H1 (cell line): ENCODE results near the gene CDK15. TPM values are rescaled to one million over a fixed set of nuclear protein-coding genes. Genes with fewer than 3 reads are reported as not detected.

ENCODE experiments used
- CTCF ChIA-PET: fragments of 300-600 bp; sonication (Branson Sonifier 250); formaldehyde crosslinking; loops from one replicate; lab custom pipeline; 2021; ENCODE audit not compliant: partially characterized antibody; lab: Charles Lee
- POLR2A ChIA-PET: fragments of 300-600 bp; sonication (Branson Sonifier 250); formaldehyde crosslinking; loops from one replicate; lab custom pipeline; 2021; ENCODE audit warnings: inconsistent platforms; ENCODE audit not compliant: partially characterized antibody; lab: Charles Lee
- DNase-seq, 2 experiments: peaks; one replicate each; pipeline versions ENCODE4 v3.0.0 to v3.0.0-alpha.2; 2010 to 2022; ENCODE audit warnings: low spot score in 2 of 2, low read depth in 1 of 2, mixed read lengths in 1 of 2
- FAIRE-seq: peaks from 2 replicates; lab custom pipeline; 2011; peaks lifted over from hg19 to GRCh38; lab: Jason Lieb, UNC
- H2AFZ ChIP-seq: 2 replicates; pipeline ENCODE4 v1.8.1; 2012; ENCODE audit warnings: low read length, inconsistent platforms
- H2AK5ac ChIP-seq: 2 replicates; pipeline ENCODE4 v1.6.1; 2013; ENCODE audit warnings: low read depth, low read length
- H2BK120ac ChIP-seq: replicated peaks from 2 replicates; pipeline ENCODE3; 2013; ENCODE audit warnings: low read depth, low read length, inconsistent platforms
- H2BK12ac ChIP-seq: 2 replicates; pipeline ENCODE4 v1.6.1; 2013; ENCODE audit warnings: low read depth, low read length
- H2BK15ac ChIP-seq: 2 replicates; pipeline ENCODE4 v1.6.1; 2013; ENCODE audit warnings: low read length
- H2BK20ac ChIP-seq: 2 replicates; pipeline ENCODE4 v1.6.1; 2013; ENCODE audit warnings: low read length
- H2BK5ac ChIP-seq: 2 replicates; pipeline ENCODE4 v1.6.1; 2013; ENCODE audit warnings: low read depth, low read length
- H3K14ac ChIP-seq: 2 replicates; pipeline ENCODE4 v1.6.1; 2013; ENCODE audit warnings: inconsistent platforms; ENCODE audit not compliant: insufficient read length
- H3K18ac ChIP-seq: 2 replicates; pipeline ENCODE4 v1.6.1; 2013; ENCODE audit warnings: low read length; ENCODE audit errors: extremely low read depth
- H3K23ac ChIP-seq: 2 replicates; pipeline ENCODE4 v1.6.1; 2013; ENCODE audit warnings: inconsistent platforms; ENCODE audit not compliant: insufficient read length
- H3K23me2 ChIP-seq: 2 replicates; pipeline ENCODE4 v1.6.1; 2013; ENCODE audit warnings: low read depth, low read length
- H3K27ac ChIP-seq: 2 replicates; pipeline ENCODE4 v1.6.1; 2011; ENCODE audit warnings: low read depth, low read length, inconsistent platforms
- H3K27me3 ChIP-seq, 4 experiments: replicated peaks in 1 of 4; 1 replicate in 1 of 4; 2 replicates in 3 of 4; pipeline versions ENCODE4 v1.6.1 to v1.8.1; 2011 to 2013; ENCODE audit warnings: low read length in 3 of 4, mild to moderate bottlenecking in 3 of 4, inconsistent platforms in 2 of 4, mixed read lengths in 2 of 4, moderate library complexity in 1 of 4; ENCODE audit not compliant: control insufficient read depth in 3 of 4, insufficient read depth in 3 of 4; ENCODE audit errors: extremely low read depth in 1 of 4
- H3K36me3 ChIP-seq, 4 experiments: 2 replicates each; pipeline versions ENCODE4 v1.6.1 to v1.8.1; 2011 to 2013; ENCODE audit warnings: mild to moderate bottlenecking in 4 of 4, low read length in 3 of 4, moderate library complexity in 2 of 4, control low read depth in 1 of 4, inconsistent platforms in 1 of 4; ENCODE audit not compliant: insufficient read depth in 4 of 4, control insufficient read depth in 2 of 4
- H3K4ac ChIP-seq: replicated peaks from 2 replicates; pipeline ENCODE3; 2013; ENCODE audit warnings: low read length, low read depth, mixed read lengths, inconsistent platforms; ENCODE audit not compliant: insufficient read length
- H3K4me1 ChIP-seq, 4 experiments: replicated peaks in 1 of 4; 1 replicate in 1 of 4; 2 replicates in 3 of 4; pipeline versions ENCODE4 v1.6.1 to v1.8.1; 2011 to 2013; ENCODE audit warnings: low read length in 3 of 4, inconsistent platforms in 2 of 4, mixed read lengths in 1 of 4; ENCODE audit not compliant: insufficient read depth in 4 of 4, control insufficient read depth in 3 of 4
- H3K4me2 ChIP-seq, 2 experiments: 2 replicates each; pipeline versions ENCODE4 v1.6.1 to v1.8.1; 2011 to 2013; ENCODE audit warnings: low read depth in 2 of 2, low read length in 2 of 2, control low read depth in 1 of 2, inconsistent platforms in 1 of 2, mild to moderate bottlenecking in 1 of 2; ENCODE audit not compliant: insufficient read depth in 1 of 2
- H3K4me3 ChIP-seq, 4 experiments: fragments of 200-600, 300-600 bp in 1 of 4; sonication (generic), shearing (Covaris generic), sonication (Bioruptor Twin) in 1 of 4; 2 replicates each; pipeline versions ENCODE4 v1.5.1 to v1.8.1; 2011 to 2016; ENCODE audit warnings: low read length in 4 of 4, low read depth in 3 of 4, control low read depth in 2 of 4, inconsistent platforms in 2 of 4, mild to moderate bottlenecking in 2 of 4, mixed read lengths in 1 of 4, moderate library complexity in 1 of 4; ENCODE audit not compliant: insufficient read depth in 2 of 4; ENCODE audit errors: extremely low read depth in 1 of 4
- H3K56ac ChIP-seq: replicated peaks from 2 replicates; pipeline ENCODE3; 2013; ENCODE audit warnings: low read depth, mild to moderate bottlenecking, mixed read lengths, low read length, inconsistent platforms; ENCODE audit not compliant: insufficient read length
- H3K79me1 ChIP-seq: 2 replicates; pipeline ENCODE4 v1.6.1; 2013; ENCODE audit warnings: low read depth, low read length, control low read depth
- H3K79me2 ChIP-seq, 2 experiments: 2 replicates each; pipeline versions ENCODE4 v1.6.1 to v1.8.1; 2012 to 2013; ENCODE audit warnings: low read length in 2 of 2, mild to moderate bottlenecking in 2 of 2, inconsistent platforms in 1 of 2; ENCODE audit not compliant: insufficient read depth in 2 of 2, control insufficient read depth in 1 of 2
- H3K9ac ChIP-seq, 4 experiments: replicated peaks in 1 of 4; 1 replicate in 1 of 4; 2 replicates in 3 of 4; pipeline versions ENCODE4 v1.6.1 to v1.8.1; 2011 to 2013; ENCODE audit warnings: low read depth in 3 of 4, low read length in 3 of 4, control low read depth in 2 of 4, mild to moderate bottlenecking in 2 of 4, moderate library complexity in 2 of 4, inconsistent platforms in 1 of 4; ENCODE audit errors: extremely low read depth in 1 of 4
- H3K9me3 ChIP-seq, 2 experiments: 2 replicates each; pipeline versions ENCODE4 v1.6.1 to v1.8.1; 2012 to 2013; ENCODE audit warnings: mild to moderate bottlenecking in 2 of 2, moderate library complexity in 2 of 2, control low read depth in 1 of 2, inconsistent platforms in 1 of 2, low read depth in 1 of 2, low read length in 1 of 2, mixed read lengths in 1 of 2; ENCODE audit not compliant: insufficient read depth in 2 of 2
- H4K20me1 ChIP-seq, 2 experiments: replicated peaks in 1 of 2; 2 replicates each; pipeline versions ENCODE3 to v1.8.1; 2011 to 2013; ENCODE audit warnings: inconsistent platforms in 2 of 2, low read length in 2 of 2, mild to moderate bottlenecking in 1 of 2; ENCODE audit not compliant: insufficient read depth in 2 of 2, control insufficient read depth in 1 of 2
- H4K5ac ChIP-seq: 2 replicates; pipeline ENCODE4 v1.6.1; 2013; ENCODE audit warnings: low read length, low read depth, mixed read lengths, inconsistent platforms; ENCODE audit not compliant: insufficient read length
- H4K8ac ChIP-seq: 2 replicates; pipeline ENCODE4 v1.8.0; 2013; ENCODE audit warnings: mild to moderate bottlenecking, moderate library complexity, low read length, inconsistent platforms; ENCODE audit not compliant: insufficient read depth; ENCODE audit errors: extremely low read depth
- H4K91ac ChIP-seq: replicated peaks from 2 replicates; pipeline ENCODE3; 2013; ENCODE audit warnings: low read length, mixed read lengths, inconsistent platforms; ENCODE audit not compliant: insufficient read length
- ATF2 ChIP-seq: IDR thresholded peaks from 2 replicates; pipeline ENCODE4 v1.6.1; 2012; ENCODE audit warnings: low read length, inconsistent platforms
- BRCA1 ChIP-seq: IDR thresholded peaks from 2 replicates; pipeline ENCODE4 v1.6.1; 2012; ENCODE audit warnings: low read depth, low read length, improper control_type of control experiment
- CHD1 ChIP-seq: IDR thresholded peaks from 2 replicates; pipeline ENCODE4 v1.6.1; 2012; ENCODE audit warnings: low read depth, low read length, improper control_type of control experiment
- CHD2 ChIP-seq: IDR thresholded peaks from 2 replicates; pipeline ENCODE4 v1.6.1; 2012; ENCODE audit warnings: low read length, improper control_type of control experiment
- E2F6 ChIP-seq: IDR thresholded peaks from 2 replicates; pipeline ENCODE4 v1.6.1; 2012; ENCODE audit warnings: inconsistent platforms
- EZH2 ChIP-seq: fragments of 200-600 bp; sonication (generic); IDR thresholded peaks from 2 replicates; pipeline ENCODE4 v1.7.1; 2012; ENCODE audit warnings: low read depth, mild to moderate bottlenecking, moderate library complexity, low read length, inconsistent platforms; ENCODE audit not compliant: severe bottlenecking
- FOSL1 ChIP-seq: IDR thresholded peaks from 2 replicates; pipeline ENCODE4 v1.6.1; 2011; ENCODE audit warnings: mild to moderate bottlenecking, low read depth, low read length, moderate library complexity; ENCODE audit not compliant: insufficient read depth
- SAP30 ChIP-seq: fragments of 300-600 bp; sonication (generic); IDR thresholded peaks from 2 replicates; pipeline ENCODE4 v1.7.1; 2012; ENCODE audit warnings: low read length, moderate library complexity, mild to moderate bottlenecking, inconsistent platforms; ENCODE audit not compliant: insufficient read depth, insufficient replicate concordance
- SUZ12 ChIP-seq: fragments of 200-600 bp; sonication (generic); IDR thresholded peaks from 2 replicates; pipeline ENCODE4 v1.6.1; 2012; ENCODE audit warnings: mild to moderate bottlenecking, inconsistent platforms, low read length, moderate library complexity, mixed read lengths
- WGBS, 2 experiments: shearing (Covaris generic) in 1 of 2; methylation state at CpG; one replicate each; pipeline versions ENCODE4 v1.1.6 to v1.1.7; 2013 to 2015; ENCODE audit warnings: low lambda C conversion rate in 2 of 2, mixed read lengths in 2 of 2, inconsistent platforms in 1 of 2, low coverage in 1 of 2, missing lambda C conversion rate in 1 of 2; ENCODE audit not compliant: insufficient replicate concordance in 2 of 2, insufficient coverage in 1 of 2, insufficient read length in 1 of 2; ENCODE audit errors: extremely low coverage in 1 of 2, missing lambda C conversion rate in 1 of 2; 5-methylcytosine and 5-hydroxymethylcytosine counted together
- polyA plus RNA-seq, 7 experiments: library from polyadenylated mRNA; depleted of rRNA in 3 of 7; stranded (reverse) in 5 of 7; unstranded in 2 of 7; fragments of >200 nt in 5 of 7; fragments of 200-250 nt in 2 of 7; gene quantifications; 1 replicate in 5 of 7; 2 replicates in 1 of 7; 4 replicates in 1 of 7; pipeline versions ENCODE4 v1.2.1 to v1.2.3, GENCODE V29; 2011 to 2013; ENCODE audit warnings: missing spikeins in 2 of 7, mixed read lengths in 2 of 7
- total RNA-seq: library from RNA; stranded (reverse); fragmentation: NEBNext Ultra II Directional; extraction: Animal tissue kit (Norgen Biotek cat#: 25700); gene quantifications from 2 replicates; pipeline ENCODE4 v1.2.1, GENCODE V29; 2021

Gene CDK15
- total and polyA plus RNA-seq, 2 of the 8 experiments (the other 6 are each of a cell fraction or from before 2014, with no cell fraction given) = 0.03 TPM; not detected in 1

DNA sequence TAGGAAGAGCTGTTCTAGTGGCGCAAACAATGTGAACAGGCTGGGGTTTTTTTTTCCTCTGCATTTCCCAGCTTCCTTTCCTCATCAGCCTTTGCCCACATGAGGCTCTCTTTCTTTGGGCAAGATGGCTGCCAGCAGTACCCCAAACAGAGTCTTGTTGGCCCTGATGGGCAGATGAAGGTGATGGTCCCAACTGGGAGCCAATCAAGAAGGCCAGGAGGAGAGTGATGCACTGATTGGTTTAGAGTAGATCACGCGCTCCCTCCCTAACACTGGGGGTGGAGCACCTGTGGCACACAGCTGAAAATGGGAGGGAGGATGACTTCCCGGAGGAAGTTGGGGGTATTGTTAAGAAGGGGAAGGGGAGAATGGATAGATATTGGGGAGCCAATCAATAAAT is 131.0 kb downstream of the CDK15 start:
- Histone ChIP-seq H3K4me3 (no peak overlapping the region), H3K23me2 (no peaks in the 10 kb centered on the region), H3K14ac (no peak overlapping the region), H3K18ac (no peak overlapping the region), H4K91ac (no peak overlapping the region), H3K27ac (no peak overlapping the region), H3K9me3 (0 out of 4 replicates have a peak, but pooled peaks cover 0 to 4% of the 10 kb centered on the region in 2 experiments), H2BK15ac (no peak overlapping the region), H2BK5ac (no peak overlapping the region), H2BK20ac (no peak overlapping the region), H2AK5ac (no peak overlapping the region), H4K20me1 (no peaks in the 10 kb centered on the region), H3K9ac (no peak overlapping the region), H3K4me2 (no peak overlapping the region), H3K56ac (no peak overlapping the region), H3K4me1 (peaks cover 0 to 16% (median 8%) of the 10 kb centered on the region in 4 experiments; a peak in 4 of 7 replicates), H2AFZ (no peak overlapping the region), H3K23ac (no peak overlapping the region), H3K79me1 (no peaks in the 10 kb centered on the region), H2BK12ac (no peak overlapping the region), H3K36me3 (no peaks in the 10 kb centered on the region), H4K8ac (no peak overlapping the region), H3K79me2 (no peaks in the 10 kb centered on the region), H2BK120ac (no peak overlapping the region), H4K5ac (no peak overlapping the region), H3K27me3 (no peaks in the 10 kb centered on the region), H3K4ac (no peak overlapping the region)
- 92% methylated on average over 4 of the region's 4 CpGs; no CpG with 5 or more reads in 1 of the 2 experiments for WGBS, 2 experiments
- DNase-seq (no peak), FAIRE-seq (no peak)
- ChIA-PET POLR2A (interaction anchor here (0.6 to 3.8 kb wide), 3 partner anchors 12 to 170 kb away, joined by 3 to 17 read pairs (median 3); no protein-coding TSS in a partner anchor), CTCF (interaction anchor here (0.6 to 1.6 kb wide), 4 partner anchors 8 to 334 kb away, joined by 3 read pairs; no protein-coding TSS in a partner anchor)
- TF ChIP-seq EZH2 (no peak), CHD1 (no peak), E2F6 (peak; percentile 46; the same call in 1 of the 2 replicates), BRCA1 (no peak), ATF2 (no peak), SUZ12 (no peak), FOSL1 (no peak), SAP30 (no peak), CHD2 (no peak)
